ENCODE data around the gene DENND5A.

DENND5A gene

GRCh38 chr11:9120664-9121468 is 144.3 kb downstream of the DENND5A start:
- peaks cover 2% of the 10 kb centered on the region; the same call in 1 of the 2 replicates for H3K9me3 ChIP-seq (ENCODE audit: control insufficient read depth, insufficient read depth, low read length)
- H3K4me3 ChIP-seq (ENCODE audit: low read length), result no peak overlapping the region
- H3F3A ChIP-seq (ENCODE audit: control insufficient read depth, insufficient read depth), result no peaks in the 10 kb centered on the region
- peaks cover 4% of the 10 kb centered on the region for H3K27me3 ChIP-seq (ENCODE audit: control insufficient read depth, low read length)
- H3K27ac ChIP-seq (ENCODE audit: low read depth, low read length), result no peak overlapping the region
- H3K4me2 ChIP-seq (ENCODE audit: low read length), result no peak overlapping the region
- H4K20me1 ChIP-seq (ENCODE audit: control insufficient read depth, insufficient read depth, low read depth, low read length), result no peaks in the 10 kb centered on the region
- peaks cover 11% of the 10 kb centered on the region for H3K4me1 ChIP-seq (ENCODE audit: control insufficient read depth, low read length)
- no peaks in the 10 kb centered on the region for H3K36me3 ChIP-seq (ENCODE audit: control insufficient read depth, low read length)
- no peaks in the 10 kb centered on the region for H3K9me2 ChIP-seq (replicated peaks; ENCODE audit: control insufficient read depth, low read length)
- H3K79me2 ChIP-seq (ENCODE audit: control insufficient read depth, low read length), result no peaks in the 10 kb centered on the region
- TF ChIP-seq EZH2phosphoT487 (IDR thresholded peaks at IDR 0.05; ENCODE audit: borderline replicate concordance, low read length), result no peak
- TF ChIP-seq CTCF (IDR thresholded peaks at IDR 0.05; ENCODE audit: low read depth, low read length, poor library complexity, severe bottlenecking), result peak; percentile 27

- no peaks in the 10 kb centered on the region for H3K36me3 ChIP-seq (ENCODE audit: control insufficient read depth, low read length)
- H3K4me1 ChIP-seq (ENCODE audit: control insufficient read depth, low read length), result peaks cover 3% of the 10 kb centered on the region
- H3K4me2 ChIP-seq (ENCODE audit: low read length), result no peak overlapping the region
- H4K20me1 ChIP-seq (ENCODE audit: control insufficient read depth, insufficient read depth, low read depth, low read length), result no peaks in the 10 kb centered on the region
- H3K27me3 ChIP-seq (ENCODE audit: control insufficient read depth, low read length), result peaks cover 4% of the 10 kb centered on the region; the same call in 1 of the 2 replicates
- no peak overlapping the region for H3K27ac ChIP-seq (ENCODE audit: low read depth, low read length)
- H3K9me2 ChIP-seq (replicated peaks; ENCODE audit: control insufficient read depth, low read length), result no peaks in the 10 kb centered on the region
- H3K4me3 ChIP-seq (ENCODE audit: low read length), result no peak overlapping the region
- no peaks in the 10 kb centered on the region for H3F3A ChIP-seq (ENCODE audit: control insufficient read depth, insufficient read depth)
- no peak for TF ChIP-seq EZH2phosphoT487 (IDR thresholded peaks at IDR 0.05; ENCODE audit: borderline replicate concordance, low read length)
- TF ChIP-seq CTCF (IDR thresholded peaks at IDR 0.05; ENCODE audit: low read depth, low read length, poor library complexity, severe bottlenecking), result no peak
- no peaks in the 10 kb centered on the region for H3K79me2 ChIP-seq (ENCODE audit: control insufficient read depth, low read length)
- no peaks in the 10 kb centered on the region; the same call in 1 of the 2 replicates for H3K9me3 ChIP-seq (ENCODE audit: control insufficient read depth, insufficient read depth, low read length)
Measured at GRCh38 chr11:9118277-9118676, 146.9 kb downstream of the DENND5A start.

- H4K20me1 ChIP-seq (ENCODE audit: control insufficient read depth, insufficient read depth, low read depth, low read length), result no peaks in the 10 kb centered on the region
- H3K27me3 ChIP-seq (ENCODE audit: control insufficient read depth, low read length), result peaks cover 8% of the 10 kb centered on the region; the same call in 1 of the 2 replicates
- H3K4me3 ChIP-seq (ENCODE audit: low read length), result no peak overlapping the region
- H3K36me3 ChIP-seq (ENCODE audit: control insufficient read depth, low read length), result no peaks in the 10 kb centered on the region
- no peak overlapping the region for H3K4me2 ChIP-seq (ENCODE audit: low read length)
- no peak overlapping the region for H3K27ac ChIP-seq (ENCODE audit: low read depth, low read length)
- H3K9me3 ChIP-seq (ENCODE audit: control insufficient read depth, insufficient read depth, low read length), result peaks cover 10% of the 10 kb centered on the region
- no peaks in the 10 kb centered on the region for H3K9me2 ChIP-seq (replicated peaks; ENCODE audit: control insufficient read depth, low read length)
- H3K4me1 ChIP-seq (ENCODE audit: control insufficient read depth, low read length), result no peaks in the 10 kb centered on the region
- H3F3A ChIP-seq (ENCODE audit: control insufficient read depth, insufficient read depth), result no peaks in the 10 kb centered on the region
- TF ChIP-seq CTCF (IDR thresholded peaks at IDR 0.05; ENCODE audit: low read depth, low read length, poor library complexity, severe bottlenecking), result no peak
- TF ChIP-seq EZH2phosphoT487 (IDR thresholded peaks at IDR 0.05; ENCODE audit: borderline replicate concordance, low read length), result no peak
- no peaks in the 10 kb centered on the region for H3K79me2 ChIP-seq (ENCODE audit: control insufficient read depth, low read length)
Measured at GRCh38 chr11:9112075-9112474, 153.1 kb downstream of the DENND5A start.

All from DOHH2 (cell line).